HG02678 (cell line): Measurements from ENCODE around the gene ENTPD8.
"Not testable (repeated sequence)": the region's sequence is repeated elsewhere in the genome, so short reads cannot be mapped to it uniquely, and the experiment has no call there.

Source experiments
- ATAC-seq: cut with Tn5 transposase; IDR thresholded peaks from one replicate; pipeline ENCODE4 v1.9.1; 2021; ENCODE audit warnings: mild to moderate bottlenecking, moderate library complexity; ENCODE audit not compliant: unreplicated experiment

ENTPD8 gene

DNA sequence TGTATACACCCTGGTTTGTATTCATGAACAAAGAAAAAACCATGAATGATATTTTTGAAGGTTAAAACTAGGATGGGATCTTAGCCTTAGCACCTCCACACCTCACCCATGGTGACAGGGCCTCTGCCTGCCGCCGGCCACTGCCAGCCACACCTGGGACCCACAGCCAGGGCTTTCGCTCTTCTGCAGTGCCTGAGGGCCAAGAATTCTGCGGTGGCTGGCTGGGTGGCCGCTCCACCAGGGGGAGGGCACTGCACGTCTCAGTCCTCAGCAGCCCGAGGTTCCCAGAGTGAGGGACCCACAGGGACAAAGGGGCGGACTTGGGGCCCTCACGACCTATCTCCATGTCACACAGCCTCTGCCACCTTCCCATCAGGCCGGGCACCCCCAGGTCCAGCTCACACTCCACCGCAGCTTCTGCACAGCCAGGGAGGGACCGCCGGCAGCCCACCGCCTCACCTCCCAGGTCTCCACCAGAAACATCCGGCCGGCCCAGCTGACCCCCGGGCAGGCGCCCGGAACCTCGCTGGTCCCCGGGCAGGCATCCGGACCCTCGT is 25.1 kb downstream of the ENTPD8 start:
- no peak for ATAC-seq

DNA sequence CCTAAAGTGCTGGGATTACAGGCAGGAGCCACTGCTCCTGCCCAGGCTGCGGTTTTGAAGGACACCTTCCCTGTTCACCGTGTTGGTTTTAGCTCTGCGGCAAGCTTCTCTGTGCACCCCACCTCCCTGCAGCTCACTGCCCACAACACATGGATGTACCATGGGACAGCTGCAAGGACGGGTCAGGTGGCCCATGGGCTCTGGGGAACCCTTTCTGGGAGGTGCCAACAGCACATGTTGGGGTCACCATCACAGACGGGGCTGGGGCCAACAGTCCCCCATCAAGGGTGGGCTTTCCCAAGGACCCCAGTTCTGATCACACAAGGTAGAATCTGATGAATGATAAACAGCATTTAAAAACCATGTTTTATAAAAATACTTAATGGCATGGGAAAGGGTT is 25.7 kb downstream of the ENTPD8 start:
- ATAC-seq: no peak

DNA sequence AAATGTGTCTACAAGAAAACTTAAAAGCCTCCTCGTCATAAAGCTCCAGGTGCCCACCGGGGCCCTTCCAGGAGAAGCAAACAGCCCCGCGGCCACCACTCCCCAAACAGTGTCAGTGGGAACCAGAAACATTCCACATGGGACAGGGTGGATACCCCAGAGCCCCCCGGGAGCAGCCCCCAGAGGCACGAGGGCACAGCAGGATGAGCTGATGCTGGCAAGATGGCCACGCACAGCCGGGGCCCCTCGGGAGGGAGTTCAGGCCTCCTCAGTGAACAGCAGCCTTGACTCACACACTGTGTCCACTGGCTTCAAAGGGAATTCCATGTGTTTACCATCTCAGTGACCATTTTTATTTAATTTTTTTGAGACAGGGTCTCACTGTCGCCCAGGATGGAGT is 28.7 kb downstream of the ENTPD8 start:
- ATAC-seq: no peak

DNA sequence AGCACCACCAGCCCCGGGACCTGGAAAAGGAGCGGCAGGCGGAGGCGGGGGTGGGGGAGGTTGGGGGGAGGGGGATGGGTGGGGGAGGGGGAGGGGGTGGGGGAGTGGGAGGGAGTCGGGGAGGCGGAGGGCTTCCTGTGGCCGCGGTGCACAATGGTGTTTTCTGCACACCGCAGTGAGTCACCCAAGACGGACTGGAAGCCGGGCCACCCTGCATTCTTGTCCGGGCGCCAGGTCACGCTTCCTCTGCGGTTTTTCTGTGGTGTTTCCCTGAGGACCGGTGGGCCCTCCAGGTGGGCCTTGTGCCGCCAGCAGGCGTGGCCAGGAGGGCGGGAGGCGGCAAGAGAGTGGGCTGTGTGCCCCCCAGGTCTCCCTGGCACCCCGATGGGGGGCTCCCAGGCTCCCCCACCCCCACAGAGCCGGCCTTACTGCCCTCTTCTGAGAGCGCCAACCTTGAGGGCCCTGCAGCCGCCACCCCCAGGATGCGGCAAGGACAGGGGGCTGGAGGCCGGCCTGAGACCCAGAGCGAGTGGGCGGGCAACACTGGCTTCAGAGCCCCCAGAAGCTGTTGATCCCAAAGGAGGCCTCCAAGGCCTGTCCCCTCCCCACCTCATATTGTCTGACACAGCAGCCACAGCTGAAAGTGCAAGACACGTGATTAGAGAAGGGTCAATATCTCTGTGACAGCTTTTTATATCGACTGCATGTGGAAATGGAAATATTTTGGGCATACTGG is 29.3 kb downstream of the ENTPD8 start:
- ATAC-seq: peak; percentile 49

DNA sequence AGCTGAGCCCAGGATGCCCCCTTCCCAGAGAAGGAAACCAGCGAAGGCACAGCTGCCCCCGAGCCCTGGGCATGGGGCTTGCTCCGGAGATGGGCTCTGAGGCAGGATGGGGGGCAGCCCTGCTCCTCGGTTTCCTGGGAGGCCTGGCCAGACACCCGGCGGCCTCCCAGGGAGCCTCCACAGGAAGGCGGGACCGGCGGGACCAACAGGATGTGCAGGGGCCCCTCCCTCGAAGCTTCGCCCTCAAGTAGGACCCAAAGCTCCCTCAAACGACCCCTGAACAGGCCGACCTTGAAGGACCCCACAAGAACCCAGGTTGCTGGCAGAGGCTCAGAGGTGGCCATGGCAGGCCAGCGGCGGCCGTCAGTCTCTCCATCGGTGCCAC is 29.9 kb downstream of the ENTPD8 start:
- ATAC-seq: no peak

DNA sequence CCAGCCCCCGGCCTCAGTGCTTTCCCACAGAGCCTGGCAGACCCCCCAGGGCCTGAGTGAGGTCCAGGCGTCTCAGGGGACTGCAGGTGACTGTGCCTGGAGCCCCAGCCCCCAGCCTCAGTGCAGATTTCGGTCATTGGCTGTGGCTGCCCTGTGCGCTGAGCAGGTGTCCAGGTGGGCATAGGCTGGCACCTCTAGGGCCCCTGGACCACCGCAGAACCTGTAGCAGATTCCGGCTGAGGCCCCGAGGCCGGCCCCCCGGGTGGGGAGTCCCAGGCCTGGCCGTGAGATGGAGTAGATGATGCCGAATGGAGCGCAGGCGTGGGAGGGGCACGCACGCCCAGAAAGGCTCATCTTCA is 30.3 kb downstream of the ENTPD8 start:
- no peak for ATAC-seq

DNA sequence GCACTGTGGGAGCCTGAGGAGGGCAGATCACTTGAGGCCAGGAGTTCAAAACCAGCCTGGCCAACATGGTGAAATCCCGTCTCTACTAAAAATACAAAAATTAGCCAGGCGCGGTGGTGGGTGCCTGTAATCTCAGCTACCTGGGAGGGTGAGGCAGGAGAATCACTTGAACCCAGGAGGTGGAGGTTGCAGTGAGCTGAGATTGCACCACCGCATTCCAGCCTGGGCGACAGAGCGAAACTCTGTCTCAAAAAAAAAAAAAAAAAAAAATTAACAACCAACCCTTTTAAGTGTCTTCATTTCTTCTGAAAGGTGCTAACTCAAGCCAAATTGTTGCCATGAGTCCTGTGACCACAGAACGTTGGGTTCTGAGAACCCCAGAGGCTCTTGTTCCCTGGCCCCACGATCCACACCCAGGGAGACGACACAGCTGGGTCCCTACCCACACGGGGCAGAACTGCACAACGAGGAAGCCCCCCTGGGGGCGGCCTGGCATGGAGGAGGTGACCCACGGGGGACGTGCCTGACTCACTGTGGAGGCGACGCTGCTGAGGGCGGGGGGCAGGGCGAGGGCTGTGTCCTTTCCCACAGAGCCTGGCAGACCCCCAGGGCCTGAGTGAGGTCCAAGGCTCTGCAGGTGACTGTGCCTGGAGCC is 30.8 kb downstream of the ENTPD8 start:
- not testable (repeated sequence) for ATAC-seq

DNA sequence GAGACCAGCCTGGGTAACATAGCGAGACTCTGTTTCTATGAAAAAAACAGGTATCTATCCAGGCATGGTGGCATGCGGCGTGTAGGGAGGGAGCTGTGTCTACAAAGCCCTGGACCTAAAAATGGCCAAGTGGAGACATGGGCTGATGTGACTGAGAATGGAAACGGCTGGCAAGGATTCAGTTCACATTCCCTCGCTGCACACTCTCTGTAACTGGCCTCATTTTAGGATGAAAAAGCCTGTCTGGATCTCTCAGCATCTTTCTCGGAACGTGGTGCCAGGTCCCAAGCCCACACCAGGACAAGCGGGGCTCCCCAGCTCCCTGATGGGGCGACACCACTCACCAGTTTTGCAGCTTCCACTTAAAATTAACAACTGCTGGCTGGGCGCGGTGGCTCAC is 31.6 kb downstream of the ENTPD8 start:
- no peak for ATAC-seq

DNA sequence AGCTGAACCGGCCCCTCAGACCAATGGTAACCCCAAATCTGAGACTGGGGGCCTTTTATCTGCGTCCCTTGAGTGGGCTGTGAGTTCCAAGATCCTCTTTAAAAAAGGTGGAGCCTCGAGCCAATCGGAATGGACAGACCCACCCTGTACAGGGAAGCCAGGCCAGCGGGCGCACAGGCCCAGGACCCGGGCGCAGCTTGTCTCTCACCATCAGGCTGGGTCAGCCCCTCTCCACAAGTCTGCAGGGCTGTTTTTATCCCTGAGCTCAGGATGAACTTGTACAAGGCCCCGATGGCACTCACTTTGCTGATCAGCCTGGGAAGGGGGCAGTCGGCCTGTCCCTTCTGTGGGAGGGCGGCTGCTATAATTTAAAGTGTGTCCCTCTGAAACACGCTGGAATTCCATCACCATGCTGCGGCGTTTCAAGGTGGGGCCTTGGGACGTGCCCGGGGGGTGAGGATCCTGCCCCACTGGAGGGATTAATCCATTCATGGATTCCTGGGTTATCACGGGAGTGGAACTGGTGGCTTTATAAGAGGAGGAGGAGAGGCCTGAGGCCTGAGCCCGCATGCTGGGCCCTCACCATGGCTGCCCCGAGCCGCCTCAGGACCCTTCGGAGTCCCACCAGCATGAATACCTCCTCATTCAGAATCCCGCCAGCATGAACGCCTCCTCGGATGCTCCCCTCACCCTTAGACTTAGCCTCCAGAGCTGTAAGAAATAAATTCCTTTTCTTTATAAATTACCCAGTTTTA is 32.3 kb downstream of the ENTPD8 start:
- ATAC-seq: no peak

DNA sequence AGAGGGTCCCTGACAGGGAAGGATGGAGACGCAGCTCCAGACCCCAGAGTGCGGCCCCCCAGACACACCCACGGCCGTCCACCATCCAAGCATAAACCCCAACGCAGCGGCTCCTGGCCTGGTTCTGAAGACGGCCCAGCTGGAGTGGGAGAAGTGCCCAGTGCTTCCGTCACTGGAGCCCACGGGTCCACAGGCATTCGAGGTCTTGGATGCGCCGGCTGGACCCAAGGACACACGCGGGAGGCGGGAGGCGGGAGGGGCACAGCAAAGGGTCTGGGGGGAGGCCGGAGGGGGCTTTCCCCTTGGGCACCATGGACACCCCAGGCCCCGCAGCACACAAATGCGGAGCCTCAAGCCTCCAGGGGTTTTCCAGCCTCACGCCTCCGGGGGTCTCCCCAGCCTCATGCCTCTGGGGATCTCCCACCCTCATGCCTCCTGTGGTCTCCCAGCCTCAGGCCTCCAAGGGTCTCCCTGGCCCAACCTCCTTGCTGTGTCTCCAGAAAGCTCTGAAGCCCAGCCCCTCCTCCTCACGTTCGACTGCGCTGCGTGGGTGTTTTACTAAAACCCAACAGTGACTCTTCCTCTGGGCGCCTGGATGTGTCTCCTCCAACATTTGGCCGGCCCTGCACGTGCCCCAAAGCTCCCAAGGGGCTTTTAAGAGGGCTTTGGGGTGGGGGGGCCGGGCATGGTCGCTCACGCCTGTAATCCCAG is 33.4 kb downstream of the ENTPD8 start:
- ATAC-seq: no peak

DNA sequence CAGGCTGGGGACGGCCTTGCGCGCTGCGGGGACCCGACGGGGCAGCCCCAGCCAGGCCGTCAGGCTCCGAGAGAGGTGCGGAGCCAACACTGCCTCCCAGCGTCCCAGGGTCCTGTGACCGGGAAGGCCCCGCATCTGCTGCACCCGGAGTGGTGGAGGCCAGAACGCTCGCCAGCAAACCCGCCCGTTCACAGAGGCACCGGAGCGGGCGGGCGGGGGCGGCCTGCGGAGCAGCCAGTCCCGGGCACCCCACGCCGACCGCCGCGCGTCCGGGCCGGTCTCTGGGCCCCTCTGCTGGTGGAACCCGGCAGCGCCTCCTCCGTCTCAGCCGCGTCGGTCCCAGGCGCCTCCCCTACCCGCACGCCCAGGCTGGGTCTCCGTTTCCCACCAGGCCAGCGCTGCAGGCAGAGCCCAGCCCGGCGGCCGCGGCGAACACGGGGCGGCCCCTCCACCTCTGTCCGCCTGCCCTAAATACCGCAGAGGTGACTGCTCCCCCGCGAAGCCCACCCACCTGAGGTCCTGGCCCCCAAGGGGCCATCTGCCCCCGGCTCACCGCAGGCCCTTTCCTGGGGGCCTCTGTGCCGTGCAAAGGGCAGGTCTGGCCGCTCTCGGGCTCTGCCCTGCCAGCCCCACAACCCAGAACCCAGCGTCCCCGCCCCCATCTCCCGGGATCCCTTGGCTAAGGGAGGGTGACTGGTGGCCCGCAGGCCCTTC is 34.1 kb downstream of the ENTPD8 start:
- ATAC-seq: no peak

DNA sequence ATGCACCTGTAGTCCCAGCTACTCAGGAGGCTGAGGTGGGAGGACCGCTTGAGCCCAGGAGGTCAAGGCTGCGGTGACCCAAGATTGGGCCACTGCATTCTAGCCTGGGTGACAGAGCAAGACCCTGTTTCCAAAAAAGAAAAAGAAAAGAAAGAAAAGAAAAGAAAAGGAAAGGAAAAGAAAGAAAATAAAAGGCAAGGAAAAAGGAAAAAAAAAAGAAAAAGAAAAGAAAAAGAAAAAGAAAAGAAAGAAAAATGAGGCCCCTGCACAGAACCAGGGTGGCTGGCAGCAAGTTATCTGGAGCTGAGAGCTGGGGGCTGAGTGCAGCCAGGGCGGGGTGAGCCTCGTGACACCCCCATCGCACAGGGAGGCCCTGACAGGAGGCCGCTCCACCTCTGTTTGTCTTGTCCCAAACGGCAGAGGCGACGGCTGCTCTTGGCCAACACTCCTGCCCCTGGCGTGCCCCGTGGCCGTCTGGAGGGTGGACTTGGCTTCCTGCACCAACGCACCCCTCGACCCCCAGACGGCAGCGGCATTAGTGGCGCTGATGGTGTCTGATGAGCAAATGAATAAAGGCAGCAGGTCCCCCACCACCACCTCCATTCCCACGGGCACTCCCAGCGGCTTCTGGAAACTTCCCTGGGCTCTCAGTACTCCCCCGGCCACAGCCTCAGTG is 34.9 kb downstream of the ENTPD8 start:
- ATAC-seq: no peak

DNA sequence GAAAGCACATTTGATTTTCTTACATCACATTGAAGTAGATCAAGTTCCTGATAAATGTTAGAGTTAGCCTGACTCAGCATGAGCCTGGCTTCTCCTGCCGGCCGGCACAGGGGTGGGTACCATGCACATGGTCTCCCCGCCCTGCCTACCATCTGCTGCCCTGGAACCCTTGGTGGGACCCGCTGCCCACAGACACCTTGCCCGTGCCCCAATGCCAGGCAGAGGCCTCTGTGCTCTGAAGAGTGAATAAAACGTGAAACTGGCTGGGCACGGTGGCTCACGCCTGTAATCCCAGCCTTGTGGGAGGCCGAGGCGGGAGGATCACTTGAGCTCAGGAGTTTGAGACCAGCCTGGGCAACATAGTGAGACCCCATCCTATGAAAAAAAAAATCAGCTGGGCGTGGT is 35.5 kb downstream of the ENTPD8 start:
- no peak for ATAC-seq

DNA sequence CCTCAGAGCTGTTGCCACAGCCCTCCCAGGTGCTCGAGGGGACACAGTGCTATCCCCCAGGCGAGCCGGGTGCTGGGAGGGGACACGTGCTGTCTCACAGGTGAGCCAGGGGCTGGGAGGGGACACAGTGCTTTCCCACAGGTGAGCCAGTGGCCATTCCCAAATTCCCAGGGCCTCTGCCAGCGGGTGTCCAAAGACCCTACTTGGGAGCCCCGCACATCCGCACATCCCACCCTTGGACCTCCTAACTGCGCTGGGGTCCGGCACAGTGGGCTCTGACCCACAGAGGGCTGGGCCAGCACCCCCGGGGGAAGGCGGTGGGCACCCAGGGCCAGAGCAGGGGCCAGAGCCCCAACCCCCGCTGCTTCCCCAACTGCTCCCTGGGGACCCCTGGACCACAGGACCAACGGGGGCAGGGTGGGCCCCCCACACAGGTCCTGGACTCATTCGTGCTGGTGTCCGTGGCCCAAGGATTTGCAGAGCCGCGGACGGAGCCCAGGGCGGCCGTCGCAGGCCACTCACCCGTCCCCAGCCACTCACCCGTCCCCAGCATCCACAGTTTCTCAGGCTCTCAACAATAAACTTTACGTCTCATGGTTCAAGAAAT is 36.1 kb downstream of the ENTPD8 start:
- no peak for ATAC-seq

DNA sequence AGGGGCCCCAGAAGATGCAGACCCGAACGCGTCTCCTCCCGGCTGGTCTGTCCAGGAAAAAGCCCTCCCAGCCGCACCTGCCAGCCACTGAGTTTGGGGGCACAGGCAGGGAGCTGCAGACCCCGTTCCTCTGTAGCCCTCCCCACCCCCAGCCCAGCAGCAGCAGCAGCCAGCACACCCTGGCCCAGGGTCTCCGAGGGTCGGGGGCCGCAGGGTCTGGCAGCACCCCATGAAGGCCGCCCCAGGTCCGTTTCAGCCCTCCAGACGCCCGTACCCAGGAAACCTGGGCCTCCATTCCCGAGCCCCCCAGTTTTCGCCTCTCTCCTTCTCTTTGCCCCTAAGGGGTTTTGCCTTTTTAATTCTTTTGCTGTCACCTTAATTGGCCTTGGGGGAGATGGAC is 37.9 kb downstream of the ENTPD8 start:
- ATAC-seq: no peak

DNA sequence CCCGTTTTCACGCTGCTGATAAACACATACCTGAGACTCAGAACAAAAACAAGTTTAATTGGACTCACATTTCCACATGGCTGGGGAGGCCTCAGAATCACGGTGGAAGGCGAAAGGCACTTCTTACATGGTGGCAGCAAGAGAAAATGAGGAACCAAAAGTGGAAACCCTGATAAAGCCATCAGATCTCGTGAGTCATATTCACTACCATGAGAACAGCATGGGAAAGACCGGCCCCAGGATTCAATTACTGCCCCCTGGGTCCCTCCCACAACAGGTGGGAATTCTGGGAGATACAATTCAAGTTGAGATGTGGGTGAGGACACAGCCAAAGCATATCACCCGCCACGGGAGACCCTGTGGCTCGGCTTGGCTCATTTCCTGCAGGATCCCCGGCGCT is 38.4 kb downstream of the ENTPD8 start:
- no peak for ATAC-seq

DNA sequence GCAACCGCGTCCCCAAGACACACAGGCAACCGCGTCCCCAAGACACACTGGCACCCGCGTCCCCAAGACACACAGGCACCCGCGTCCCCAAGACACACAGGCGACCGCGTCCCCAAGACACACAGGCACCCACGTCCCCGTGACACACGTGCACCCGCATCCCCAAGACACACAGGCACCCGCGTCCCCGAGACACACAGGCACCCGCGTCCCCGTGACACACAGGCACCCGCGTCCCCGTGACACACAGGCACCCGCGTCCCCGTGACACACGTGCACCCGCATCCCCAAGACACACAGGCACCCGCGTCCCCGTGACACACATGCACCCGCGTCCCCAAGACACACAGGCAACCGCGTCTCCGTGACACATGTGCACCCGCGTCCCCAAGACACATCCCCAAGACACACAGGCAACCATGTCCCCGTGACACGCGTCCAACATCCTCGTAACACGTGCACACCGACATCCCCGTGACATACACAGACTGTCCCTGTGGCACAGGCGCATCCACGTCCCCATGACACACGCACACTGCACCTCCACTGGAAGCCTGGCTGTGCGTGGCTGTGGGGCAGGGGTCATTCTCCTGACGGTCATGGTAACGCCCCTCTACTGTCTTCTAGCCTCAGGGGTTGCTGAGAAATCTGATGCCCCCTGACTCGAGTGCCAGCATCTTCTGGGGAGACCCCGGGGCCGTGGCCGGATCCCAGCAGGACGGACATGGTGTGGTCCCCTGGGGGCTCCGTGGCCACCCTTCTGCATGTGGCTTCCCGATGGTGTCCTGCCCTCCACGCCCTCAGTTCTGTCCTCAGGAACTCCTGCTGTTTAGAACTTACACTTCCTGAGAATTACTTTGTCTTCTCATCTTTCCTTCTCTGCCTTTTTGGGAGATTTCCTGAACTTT is 42.3 kb downstream of the ENTPD8 start:
- no peak for ATAC-seq

DNA sequence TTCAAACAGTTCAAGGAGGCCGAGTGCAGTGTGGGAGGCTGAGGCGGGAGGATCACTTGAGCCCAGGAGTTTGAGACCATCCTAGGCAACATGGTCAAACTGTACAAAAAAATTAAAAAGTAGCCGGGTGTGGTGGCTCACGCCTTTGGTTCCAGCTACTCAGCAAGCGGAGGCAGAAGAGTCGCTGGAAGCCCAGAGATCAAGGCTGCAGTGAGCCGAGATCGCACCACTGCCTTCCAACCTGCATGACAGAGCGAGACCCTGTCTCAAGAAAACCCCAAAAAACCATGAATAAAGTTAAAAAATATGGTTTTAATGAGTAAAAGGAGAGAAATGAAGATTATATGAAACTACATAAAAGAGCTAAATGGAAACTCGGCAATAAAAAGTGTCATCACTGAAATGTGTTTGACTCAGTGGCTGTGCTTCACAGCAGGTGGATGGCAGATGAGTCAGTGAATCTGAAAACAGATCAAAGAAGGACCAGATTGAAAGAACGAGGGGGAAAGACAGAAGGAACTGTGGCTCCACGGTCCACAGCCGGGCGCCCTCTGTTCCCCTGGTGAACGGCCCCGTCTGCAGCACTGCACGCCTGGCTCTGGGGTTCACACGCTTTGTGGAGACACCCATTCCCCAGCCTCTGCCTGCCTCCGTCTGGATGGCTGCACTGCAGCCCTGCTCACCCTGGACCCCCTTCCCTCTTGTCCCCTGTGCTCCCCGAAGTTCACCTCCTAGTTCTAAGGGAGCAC is 43.3 kb downstream of the ENTPD8 start:
- no peak for ATAC-seq
